Lung microvascular endothelial cell (primary cell): ENCODE results near the gene BCAP31. TPM values are rescaled to one million over a fixed set of nuclear protein-coding genes. Genes with fewer than 3 reads are reported as not detected.
"Not testable (repeated sequence)": the region's sequence is repeated elsewhere in the genome, so short reads cannot be mapped to it uniquely, and the experiment has no call there.

Experiments
- DNase-seq, 2 donors: peaks; one replicate each; pipeline versions ENCODE4 v3.0.0 to v3.0.0-alpha.2; 2010; ENCODE audit warnings: low read depth in 2 of 2
- total RNA-seq: library from RNA; depleted of rRNA; stranded (reverse); fragments of >200 nt; gene quantifications from 2 replicates; pipeline ENCODE4 v1.2.1, GENCODE V29; 2014

BCAP31 gene
- total RNA-seq, 1 donor from 2014 or later, result 400 TPM

DNA sequence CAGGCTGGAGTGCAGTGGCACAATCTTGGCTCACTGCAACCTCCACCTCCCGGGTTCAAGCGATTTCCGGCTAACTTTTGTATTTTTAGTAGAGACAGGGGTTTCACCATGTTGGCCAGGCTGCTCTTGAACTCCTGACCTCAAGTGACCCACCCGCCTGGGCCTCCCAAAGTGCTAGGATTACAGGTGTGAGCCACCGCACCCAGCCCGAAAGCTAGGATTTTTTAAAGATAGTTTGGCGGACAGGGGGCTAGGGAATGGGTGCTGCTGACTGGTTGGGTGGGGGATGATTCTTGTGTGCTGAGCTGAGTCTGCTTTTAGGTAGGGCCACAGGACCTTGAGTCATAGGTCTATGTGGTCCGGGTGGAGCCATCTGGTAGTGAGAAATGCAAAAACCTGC, 40.7 kb downstream of the BCAP31 start:
- DNase-seq, result not testable (repeated sequence)

DNA sequence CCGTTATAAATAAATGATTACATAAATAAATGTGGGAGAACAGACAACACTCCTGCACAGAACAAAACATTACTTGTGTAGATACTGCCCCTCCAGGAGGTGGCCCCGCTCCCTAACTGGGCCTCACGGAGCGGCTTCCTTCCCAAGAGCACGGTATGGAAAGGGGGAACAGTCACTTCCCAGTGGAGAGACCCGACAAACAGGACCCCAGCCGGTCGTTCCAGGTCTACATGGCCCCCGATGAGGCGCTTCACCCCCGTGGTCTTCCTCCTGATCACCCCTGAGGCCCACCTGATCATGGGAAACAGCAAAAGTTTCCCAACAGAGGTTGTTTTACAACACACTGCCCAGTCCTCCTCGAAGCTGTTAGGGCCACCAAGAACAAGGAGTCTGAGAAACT, 43.0 kb downstream of the BCAP31 start:
- DNase-seq, result no peak

- no peak for DNase-seq
Measured at GRCh38 chrX:153674219-153674851, 49.9 kb downstream of the BCAP31 start.

- DNase-seq, result no peak
Measured at GRCh38 chrX:153673428-153674218, 50.6 kb downstream of the BCAP31 start, which contains the start of gene PNCK. TSS of gene PNCK (minus strand) at chrX:153673813. CDS start at chrX:153673076, 737 bp downstream.

- no peak for DNase-seq
Measured at GRCh38 chrX:153672531-153673427, 51.4 kb downstream of the BCAP31 start.

DNA sequence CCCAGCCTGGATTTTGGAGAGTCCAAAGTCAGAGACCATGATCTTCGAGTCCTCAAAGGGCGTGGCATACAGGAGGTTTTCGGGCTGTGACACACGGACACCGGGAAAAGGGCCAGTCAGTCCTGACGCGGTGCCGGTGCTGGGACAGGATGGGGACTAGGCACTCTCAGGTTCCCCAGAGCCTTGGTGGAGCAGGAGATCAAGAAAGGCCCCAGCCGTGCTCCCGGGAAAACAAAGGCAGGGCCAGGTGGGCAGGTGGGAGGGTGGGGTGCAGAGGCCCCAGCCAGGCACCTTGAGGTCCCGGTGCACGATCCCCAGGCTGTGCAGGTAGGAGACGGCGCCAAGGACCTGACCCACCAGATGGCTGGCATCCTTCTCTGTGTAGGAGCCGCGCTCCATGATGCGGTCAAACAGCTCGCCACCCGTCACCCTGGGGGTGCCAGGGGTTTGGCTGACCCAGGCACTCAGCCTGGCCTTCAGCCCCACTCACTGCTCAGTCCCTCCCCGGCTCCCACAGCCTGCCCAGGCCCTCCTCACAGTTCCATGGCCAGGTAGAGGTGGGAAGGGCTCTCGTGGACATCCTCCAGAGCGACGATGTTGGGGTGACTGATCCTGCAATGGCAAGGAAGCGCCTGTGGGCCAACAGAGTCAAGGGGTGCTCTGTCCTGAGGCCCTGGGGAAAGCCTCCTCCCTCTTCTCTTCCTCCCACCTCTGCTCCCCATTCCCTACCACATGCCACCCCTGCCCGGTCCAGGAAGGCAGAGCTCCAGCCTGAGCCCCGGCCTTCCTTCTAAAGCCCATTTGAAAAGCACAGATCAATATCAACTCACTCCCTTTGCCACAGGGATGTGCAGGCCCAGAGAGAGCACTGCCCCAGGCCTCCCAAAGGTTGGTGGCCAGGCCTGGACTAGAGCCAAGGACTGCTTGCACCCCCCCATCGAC, 52.3 kb downstream of the BCAP31 start:
- no peak for DNase-seq

GRCh38 chrX:153670748-153671588, 53.2 kb downstream of the BCAP31 start:
- DNase-seq, result no peak

DNA sequence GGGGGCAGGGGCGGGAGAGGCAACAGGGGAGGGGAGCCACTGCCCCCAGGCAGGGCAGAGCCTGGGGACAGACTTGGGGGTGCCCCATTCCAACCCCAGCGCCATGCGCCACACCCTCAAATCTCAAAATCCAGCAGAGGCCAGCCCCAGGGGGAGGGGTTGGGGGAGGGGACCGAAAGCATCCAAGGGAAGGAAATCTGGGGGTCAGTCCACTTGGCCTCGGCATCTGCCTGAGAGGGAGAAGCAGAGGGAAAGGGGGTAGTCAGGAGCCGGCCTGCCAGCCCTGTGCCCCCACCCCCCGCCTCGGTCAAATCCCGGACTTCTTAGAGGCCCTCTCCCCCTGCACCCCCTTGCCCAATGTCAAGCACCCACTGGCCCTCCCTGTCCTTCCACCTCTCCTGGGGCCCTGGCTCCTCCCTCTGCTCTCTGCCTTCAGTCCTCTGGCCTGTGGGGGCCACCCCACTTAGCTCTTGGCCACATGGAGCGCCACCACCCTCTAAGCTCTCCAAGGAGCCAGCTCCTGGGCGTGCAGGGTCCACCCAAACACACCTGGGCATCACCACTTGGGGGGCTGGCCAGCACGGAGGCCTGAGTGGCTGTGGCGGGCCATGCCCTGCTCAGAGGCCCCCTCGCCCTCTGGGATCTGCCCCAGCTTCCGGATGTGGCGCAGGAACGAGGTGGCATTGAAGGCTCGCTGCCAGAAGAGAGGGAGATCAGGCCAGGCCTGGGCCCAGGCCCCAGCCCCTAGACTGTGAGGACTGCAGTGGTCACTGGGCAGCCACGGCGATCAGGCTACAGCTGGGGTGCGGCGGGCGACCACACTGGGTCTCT, 54.1 kb downstream of the BCAP31 start:
- no peak for DNase-seq

- DNase-seq, result peak; percentile 23 to 49
Measured at GRCh38 chrX:153669174-153669890, 54.9 kb downstream of the BCAP31 start.

DNA sequence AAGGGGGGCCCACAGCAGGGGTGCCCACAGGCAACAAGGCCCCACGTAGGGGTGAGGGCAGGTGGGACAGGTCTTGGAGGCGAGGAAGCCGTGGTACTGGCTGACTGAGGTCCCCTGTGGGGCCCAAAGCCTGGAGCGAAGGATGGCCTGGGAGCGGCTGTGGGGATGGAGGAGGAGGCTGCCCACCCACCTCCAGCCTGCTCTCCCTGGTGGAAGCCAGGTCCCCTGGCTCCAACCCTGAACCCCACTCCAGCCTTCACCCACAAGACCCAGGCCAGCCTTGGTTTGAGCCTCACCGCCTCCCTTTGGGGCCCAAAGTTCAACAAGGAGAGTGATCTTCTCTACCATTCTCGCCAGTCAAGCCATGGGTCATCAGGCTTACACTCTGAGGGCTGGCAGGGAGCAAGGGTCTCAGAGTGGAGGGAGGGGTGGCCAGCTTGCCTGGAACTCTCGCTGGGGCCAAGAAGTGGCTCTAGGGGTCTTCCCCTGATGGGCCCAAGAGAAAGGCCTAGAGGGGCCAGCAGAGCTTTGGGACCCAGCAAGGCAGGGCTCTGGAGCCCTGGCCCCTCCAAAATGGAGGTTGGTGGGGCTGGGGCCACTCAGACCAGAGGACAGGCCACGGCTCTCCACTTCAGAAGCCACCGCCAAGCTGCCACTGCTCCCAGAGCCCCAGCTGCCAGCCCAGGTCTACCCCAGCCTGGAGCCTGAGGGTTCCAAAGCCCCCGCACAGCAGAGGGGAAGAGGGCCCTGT, 55.6 kb downstream of the BCAP31 start:
- no peak for DNase-seq

GRCh38 chrX:153667956-153668396, 56.2 kb downstream of the BCAP31 start:
- DNase-seq, result peak; percentile 61 to 76

GRCh38 chrX:153667281-153667955, 56.8 kb downstream of the BCAP31 start:
- no peak for DNase-seq

DNA sequence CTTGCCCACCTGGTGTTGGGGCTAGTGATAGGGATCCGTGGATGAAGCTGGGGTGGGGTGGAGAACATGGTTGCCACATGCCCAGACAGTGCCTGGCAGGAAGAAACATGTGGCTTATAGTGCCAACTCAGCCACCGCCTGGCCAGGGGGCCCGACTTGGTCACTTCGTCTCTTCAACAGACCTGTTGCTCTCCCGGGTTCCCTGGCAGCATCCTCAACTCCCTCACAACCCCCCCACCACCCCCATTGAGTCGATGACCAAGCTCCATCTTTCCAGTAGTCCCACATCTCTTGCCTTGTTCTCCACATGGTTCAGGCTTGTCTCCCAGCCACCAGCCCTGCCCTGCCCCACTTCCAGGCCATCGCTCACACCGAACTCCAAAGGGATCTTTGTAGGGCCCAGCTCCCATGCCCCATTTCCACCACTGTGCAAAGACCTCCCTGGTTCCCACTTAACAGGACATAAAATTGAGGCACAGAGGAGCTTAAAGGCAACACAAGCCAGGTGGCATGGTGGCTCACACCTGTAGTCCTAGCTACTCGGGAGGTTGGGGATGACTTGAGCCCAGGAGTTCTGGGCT, 58.4 kb downstream of the BCAP31 start:
- DNase-seq, result no peak

- peak; percentile 29 to 46 for DNase-seq
Measured at GRCh38 chrX:153662266-153662665, 61.9 kb downstream of the BCAP31 start.

DNA sequence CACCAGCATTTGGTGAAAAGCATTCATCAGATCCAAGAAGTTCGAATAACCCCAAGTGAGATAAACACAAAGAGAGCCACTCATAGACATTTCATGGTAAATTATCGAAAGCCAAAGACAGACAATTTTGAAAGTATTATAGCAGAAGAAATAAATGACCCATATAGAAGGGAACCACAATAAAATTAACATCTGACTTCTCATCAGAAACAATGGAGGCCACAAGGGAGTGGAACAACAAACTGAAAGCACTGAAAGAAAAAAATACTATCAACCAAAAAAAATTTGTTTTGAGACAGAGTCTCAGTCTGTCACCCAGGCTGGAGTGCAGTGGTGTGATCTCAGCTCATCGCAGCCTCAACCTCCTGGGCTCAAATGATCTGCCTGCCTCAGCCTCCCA, 64.9 kb downstream of the BCAP31 start:
- DNase-seq, result no peak

DNA sequence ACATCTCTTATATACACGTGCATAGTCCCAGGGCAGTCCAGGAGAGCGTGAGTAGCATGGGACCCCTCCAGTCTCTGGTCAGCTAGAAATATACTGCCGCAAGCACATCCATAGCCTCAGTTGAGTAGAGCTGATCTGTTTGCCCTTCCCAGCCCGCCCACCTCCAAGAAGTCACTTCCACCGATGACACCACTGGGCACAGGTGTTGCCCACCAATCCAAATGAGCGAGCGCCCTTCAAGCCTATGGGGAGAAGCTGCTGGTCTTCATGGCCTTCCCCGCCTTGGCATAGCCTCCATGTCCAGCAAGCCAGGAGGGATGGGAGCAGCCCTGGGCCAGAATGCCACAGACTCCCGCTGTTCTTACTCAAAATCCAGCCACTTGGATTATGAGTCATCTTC, 67.0 kb downstream of the BCAP31 start:
- no peak for DNase-seq

DNA sequence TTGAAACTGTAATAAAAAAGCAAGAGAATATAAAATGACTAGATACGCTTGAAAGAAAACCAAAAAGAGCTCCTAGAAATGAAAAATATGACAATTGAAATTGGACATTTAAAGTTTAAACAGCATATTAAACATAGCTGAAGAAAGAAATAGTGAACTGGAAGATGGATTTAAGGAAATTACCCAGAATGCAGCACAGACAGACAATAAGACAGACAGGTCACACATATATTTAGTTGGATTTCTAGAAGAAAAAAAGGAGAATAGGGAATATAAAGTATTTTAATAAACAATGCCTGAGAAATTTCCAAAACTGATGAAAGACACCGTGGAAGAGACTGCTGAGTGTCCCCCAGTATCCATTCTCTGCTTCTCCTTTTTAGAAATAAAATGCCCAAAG, 70.6 kb downstream of the BCAP31 start:
- no peak for DNase-seq
